GM19099 (cell line): Measurements from ENCODE around the gene HIPK2.

Experiments used
- POLR2A ChIP-seq: IDR thresholded peaks from 3 replicates; pipeline ENCODE4 v1.6.1; 2011; ENCODE audit warnings: low read depth; ENCODE audit not compliant: insufficient read length; ENCODE audit errors: extremely low read depth

HIPK2 gene

GRCh38 chr7:139618482-139619366 is 159.1 kb downstream of the HIPK2 start:
- no peak for TF ChIP-seq POLR2A

- TF ChIP-seq POLR2A = no peak
Measured at GRCh38 chr7:139617074-139617473, 160.7 kb downstream of the HIPK2 start.

DNA sequence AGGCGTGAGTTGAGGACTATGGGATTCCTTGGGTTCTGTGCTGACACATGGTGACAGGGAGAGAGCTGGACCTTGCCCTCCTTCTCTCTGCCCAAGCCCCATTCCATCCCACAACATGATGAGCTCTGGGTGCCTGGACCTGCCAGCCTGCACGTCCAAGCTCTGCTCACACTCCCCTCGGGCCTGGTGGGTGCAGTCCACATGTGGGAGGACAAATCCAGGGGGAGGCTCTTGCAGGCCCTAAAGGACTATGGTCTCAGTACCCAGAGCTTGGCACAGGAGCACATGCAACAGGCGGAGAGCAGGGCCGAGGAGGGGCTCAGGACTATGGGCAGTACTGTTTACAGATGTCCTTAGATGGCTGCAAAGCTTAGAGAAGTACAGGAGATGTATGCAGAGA is 162.9 kb downstream of the HIPK2 start:
- TF ChIP-seq POLR2A = no peak

- TF ChIP-seq POLR2A = no peak
Measured at GRCh38 chr7:139613971-139614411, 163.8 kb downstream of the HIPK2 start.

DNA sequence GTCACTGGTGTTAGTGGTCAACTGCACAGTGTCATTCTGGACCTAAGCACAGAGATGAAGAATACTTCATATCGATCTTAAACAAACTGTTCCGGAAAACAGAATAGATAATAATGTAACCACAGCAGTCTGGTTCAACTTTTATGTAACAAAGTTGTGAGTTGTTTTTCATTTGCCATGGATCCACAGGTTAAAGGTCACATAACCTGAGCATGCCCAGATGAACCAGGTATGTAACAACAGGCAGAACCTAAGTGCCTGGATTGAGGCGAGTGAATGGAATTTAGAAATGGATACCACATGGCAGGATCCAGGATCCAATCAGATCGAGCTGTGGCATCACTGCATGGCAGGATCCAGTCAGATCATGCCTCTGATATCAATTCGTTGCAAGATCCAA is 167.2 kb downstream of the HIPK2 start:
- TF ChIP-seq POLR2A = no peak

DNA sequence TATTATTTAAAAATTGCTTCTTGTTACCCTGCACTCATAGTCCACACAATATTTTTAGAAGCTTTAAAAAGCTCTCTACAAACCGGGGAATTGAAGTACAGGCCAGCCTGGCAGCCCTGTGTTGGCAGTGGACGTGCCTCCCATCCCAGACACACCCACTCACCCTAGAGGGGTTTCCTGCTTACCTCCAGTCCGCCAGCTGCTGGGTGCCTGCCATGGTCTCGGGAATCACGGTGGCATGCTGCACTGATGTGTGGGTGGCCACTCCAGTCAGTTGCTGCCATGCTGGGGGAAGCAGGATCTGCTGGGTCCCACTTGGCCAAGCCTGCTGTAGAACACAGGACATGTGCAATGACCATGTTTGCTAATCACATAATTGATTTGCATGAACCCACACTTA is 173.9 kb downstream of the HIPK2 start:
- no peak for TF ChIP-seq POLR2A

GRCh38 chr7:139603282-139603681 is 174.5 kb downstream of the HIPK2 start:
- no peak for TF ChIP-seq POLR2A

DNA sequence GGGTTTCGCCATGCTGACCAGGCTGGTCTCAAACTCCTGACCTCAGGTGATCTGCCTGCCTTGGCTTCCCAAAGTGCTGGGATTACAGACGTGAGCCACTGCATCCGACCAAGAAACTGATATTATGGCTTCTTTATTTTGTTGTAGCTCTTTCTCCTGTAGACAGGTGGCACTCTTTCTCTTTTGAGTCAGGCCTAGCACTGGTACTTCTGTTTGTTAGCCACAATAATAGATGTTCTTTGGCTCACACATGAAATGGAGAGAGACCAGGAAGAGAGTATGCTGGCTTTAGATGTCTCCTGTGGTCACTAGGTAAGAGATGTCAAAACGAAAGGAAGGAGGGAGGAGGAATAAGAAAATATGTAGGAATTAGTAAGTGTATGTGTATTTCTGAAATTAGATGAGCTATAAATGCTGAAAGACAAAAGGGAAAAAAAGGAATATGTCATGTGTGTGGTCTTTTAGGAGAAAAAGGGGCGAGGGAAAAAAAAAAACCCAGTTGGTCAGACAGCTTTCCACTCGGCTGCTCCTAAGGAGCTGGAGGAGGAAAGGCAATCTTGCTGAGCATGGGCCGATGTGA is 175.6 kb downstream of the HIPK2 start:
- no peak for TF ChIP-seq POLR2A

- TF ChIP-seq POLR2A = no peak
Measured at GRCh38 chr7:139601176-139601575, 176.6 kb downstream of the HIPK2 start.

GRCh38 chr7:139600306-139600705 is 177.5 kb downstream of the HIPK2 start:
- no peak for TF ChIP-seq POLR2A

GRCh38 chr7:139598642-139599041 is 179.2 kb downstream of the HIPK2 start:
- TF ChIP-seq POLR2A = no peak

GRCh38 chr7:139597028-139597427 is 180.8 kb downstream of the HIPK2 start:
- no peak for TF ChIP-seq POLR2A

DNA sequence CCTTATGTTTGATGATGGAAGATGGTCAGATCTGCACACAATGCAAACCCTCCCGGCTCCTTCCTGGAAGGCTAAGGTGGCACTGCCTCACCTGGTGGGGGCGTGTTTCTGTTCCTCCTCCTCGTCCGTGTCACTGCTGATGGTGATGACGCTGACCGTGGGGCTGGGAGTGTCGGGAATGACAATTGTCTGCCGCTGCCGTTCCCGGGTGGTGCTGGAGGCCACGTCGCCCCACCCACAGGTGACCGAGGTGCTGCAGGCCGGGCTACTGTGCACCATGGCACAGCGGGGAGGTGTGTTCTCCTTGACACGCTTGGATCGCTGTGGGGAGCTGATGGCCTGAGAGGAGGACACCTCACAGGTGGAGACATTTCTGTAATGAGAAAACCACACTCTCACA is 181.2 kb downstream of the HIPK2 start:
- no peak for TF ChIP-seq POLR2A

GRCh38 chr7:139595806-139596205 is 182.0 kb downstream of the HIPK2 start:
- no peak for TF ChIP-seq POLR2A

DNA sequence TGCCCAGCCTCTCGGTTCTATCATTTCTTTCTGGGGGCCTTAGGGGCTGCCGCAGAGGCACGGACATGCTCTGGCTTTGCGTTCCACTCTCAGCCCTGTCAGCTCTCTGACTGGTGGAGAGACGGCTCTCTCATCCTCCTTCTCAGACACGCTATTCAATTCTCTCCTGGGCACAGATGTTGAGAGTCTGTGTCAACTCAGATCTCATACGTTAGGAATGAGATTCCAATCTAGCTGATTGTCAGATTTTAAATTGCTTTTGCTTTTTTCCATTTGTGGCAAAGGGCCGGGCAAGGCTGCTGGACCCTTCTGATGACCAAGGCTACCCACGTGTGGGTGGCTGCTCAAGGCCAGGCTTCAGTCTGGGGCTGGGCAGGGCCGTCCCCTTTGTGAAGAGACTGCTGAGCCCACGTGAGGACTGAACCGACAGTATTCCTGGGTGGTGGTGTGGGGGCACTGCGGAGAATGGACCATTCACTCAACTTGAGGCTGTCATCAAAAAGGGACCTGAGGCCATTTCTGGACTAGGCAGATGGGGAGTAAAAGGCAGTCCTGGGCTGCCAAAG is 182.8 kb downstream of the HIPK2 start:
- no peak for TF ChIP-seq POLR2A

DNA sequence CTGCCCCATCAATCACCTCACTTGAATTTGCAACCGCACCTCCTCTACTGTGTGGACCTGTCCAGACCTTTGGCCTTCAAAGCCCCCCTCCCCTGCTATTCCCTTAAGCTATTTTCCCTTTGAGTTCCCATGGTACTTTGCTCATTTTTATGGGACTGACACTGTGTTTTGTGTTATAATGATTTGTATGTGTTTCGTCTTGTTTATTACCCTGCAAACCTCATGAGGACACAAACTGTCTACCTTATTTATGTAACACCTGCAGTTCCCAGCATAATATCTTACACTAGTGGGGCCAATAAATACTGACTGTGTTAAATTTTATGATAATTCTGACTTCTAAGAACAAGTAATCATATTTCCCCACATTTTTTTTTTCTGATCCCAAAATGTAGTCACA is 183.7 kb downstream of the HIPK2 start:
- no peak for TF ChIP-seq POLR2A
